Activated CD4-positive, alpha-beta T cell treated with anti-CD3 and anti-CD28 coated beads, Interleukin-2, amount 50 U/mL, for 1 hour (primary cell): Measurements from ENCODE around the gene ALX3.

ENCODE experiments used
- DNase-seq: peaks from one replicate; pipeline ENCODE4 v3.0.0-alpha.2; 2020

The ALX3 gene

GRCh38 chr1:110063781-110064180 lies 6.7 kb downstream of the ALX3 start:
- DNase-seq = no peak

DNA sequence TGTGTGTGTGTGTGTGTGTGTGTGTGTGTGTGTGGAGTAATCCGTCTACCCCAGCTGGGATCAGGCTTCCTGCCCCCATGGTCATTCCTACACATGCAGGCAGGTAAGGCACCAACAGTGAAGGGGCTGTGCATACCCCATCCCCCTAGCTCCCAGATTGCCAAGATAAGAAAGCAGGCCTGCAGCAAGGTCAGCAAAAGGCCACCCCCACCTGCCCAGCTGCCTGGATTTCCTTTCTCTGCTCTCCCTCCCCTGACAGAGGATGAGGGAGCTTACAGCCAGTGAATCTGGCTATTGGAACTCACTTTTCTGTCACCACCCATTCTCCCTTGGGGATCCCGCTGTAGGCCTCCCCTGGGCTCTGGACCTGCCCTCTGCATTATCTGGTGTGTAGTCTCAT lies 7.9 kb downstream of the ALX3 start:
- DNase-seq = no peak

GRCh38 chr1:110061341-110061740 lies 9.1 kb downstream of the ALX3 start:
- DNase-seq = no peak

DNA sequence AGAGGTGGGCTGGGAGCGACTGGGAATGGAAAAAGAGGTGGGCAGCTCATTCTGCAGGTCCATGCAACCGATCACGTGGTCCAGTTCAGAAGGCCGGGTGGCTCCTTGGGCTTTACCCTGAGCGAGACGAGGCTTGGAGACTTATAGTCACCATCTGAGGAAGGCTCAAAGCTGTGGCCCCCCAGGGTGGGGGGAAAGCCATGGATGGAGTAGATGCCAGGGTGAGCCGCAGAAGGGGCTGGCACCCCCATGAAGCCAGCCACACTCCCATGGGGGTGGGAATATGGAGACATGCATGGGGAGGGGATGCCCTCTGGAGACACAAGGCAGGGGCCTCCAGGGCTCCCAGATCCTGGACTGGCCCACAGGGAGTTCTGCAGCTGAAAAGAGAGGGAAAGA lies 9.8 kb downstream of the ALX3 start:
- no peak for DNase-seq

DNA sequence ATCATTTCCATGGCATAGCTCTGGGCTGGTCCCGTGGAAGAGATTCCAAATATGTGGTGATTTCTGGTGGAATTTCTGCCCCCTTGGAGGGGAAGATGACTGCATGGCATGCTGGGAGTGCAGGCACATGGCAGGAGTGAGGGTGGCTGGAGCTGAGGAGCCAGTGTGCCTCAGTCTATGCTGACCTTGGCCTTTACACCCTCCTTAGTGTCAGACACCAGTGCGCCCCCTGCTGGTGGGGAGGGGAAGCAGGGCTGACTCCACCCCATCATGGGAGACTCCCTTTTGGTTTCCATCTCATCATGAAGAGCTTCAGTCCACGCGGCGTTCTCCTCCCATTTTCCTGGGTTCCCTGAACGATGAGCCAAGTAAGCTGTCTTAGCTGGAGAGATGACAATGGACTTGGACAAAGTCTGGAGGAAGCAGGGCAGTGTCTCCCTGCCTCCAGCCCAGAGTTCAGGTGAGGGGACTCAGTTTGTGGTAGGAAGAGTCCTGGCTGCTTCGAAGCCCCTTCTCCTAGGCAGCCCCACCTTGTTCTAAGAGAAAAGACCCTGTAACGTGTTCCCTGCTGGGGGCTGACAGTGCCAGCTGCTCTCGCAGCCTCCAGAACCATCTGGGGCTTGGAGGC lies 10.3 kb downstream of the ALX3 start:
- peak; percentile 72 for DNase-seq

GRCh38 chr1:110059133-110059863 lies 11.2 kb downstream of the ALX3 start:
- DNase-seq = no peak

DNA sequence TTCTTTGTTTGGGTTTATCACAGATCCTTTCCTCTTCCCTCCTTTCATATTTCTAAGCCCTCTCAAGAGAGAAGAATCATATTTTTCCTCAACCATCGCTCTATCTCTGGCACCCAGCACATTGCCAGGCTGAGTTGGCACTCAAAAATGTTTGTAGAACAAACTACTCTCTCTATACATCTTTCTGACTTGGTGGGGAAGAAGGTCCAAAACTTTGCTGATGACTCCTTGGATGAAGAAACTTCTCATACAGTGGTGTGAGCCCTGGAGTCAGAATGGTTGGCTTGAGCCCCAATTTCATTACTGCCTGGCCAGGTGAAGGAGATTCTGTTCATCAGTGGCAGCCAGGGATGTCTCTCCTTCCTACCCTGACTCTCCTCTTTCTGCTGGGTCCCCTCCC lies 11.9 kb downstream of the ALX3 start:
- no peak for DNase-seq

- no peak for DNase-seq
Observed at GRCh38 chr1:110057963-110058518, 12.4 kb downstream of the ALX3 start.

- DNase-seq = no peak
Observed at GRCh38 chr1:110056776-110057175, 13.7 kb downstream of the ALX3 start.

- DNase-seq = no peak
Observed at GRCh38 chr1:110056285-110056683, 14.2 kb downstream of the ALX3 start.

DNA sequence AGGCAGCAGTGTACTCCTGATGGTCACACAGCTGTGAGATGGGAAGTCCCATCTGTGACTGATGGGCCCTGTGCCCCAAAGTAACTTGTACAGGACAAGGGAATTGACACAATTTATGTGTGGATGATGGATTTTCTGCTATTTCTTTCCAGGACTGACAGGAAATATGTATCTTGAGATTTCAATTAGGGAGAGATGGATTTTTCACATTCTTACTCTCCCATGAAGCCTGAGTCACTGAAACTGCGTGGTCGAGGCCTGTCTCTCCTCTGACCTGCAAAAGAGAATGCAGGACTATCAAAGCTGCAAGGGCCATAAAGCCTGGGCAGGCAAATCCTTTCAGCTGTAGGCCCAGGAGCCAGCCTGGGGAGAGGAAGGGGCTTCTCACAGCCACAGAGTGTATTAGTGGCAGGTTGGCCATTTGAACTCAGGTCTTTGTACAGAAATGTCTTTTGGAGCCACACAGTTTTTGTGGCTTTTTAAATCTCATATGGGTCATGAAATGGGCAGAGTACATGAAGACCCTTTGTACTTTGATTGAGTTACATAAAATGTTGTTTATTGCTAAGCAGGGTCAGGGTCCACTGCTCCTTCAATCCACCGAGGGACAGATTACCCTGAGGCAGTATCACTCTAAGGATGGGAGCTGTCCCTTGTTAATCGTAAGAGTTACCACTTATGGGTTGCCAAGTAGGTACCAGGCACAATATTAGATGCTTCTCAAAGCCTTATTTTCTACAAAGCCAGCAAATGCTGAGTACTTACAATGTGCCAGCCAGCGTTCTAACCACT lies 14.8 kb downstream of the ALX3 start:
- DNase-seq = no peak

- peak; percentile 70 for DNase-seq
Observed at GRCh38 chr1:110053552-110054428, 16.7 kb downstream of the ALX3 start.

DNA sequence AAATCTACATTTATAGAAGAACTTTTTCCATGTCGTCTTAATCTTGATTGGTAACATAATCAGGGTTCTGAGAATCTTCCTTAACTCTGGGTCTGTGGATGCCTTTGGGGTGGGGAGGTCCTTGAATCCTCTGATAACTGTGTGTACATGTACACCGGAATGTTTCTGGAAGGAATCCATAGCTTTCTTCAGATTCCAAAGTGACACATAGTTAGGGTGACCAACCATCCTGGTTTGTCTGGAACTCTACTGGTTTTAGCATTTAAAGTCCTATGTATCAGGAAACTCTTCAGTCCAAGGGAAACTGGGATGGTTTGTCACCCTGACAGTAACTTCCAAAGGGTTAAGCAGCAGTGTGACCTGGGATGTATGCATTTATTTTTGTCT lies 19.2 kb downstream of the ALX3 start:
- no peak for DNase-seq

- no peak for DNase-seq
Observed at GRCh38 chr1:110050602-110051261, 19.7 kb downstream of the ALX3 start.

GRCh38 chr1:110049801-110050601 lies 20.5 kb downstream of the ALX3 start:
- DNase-seq = no peak

DNA sequence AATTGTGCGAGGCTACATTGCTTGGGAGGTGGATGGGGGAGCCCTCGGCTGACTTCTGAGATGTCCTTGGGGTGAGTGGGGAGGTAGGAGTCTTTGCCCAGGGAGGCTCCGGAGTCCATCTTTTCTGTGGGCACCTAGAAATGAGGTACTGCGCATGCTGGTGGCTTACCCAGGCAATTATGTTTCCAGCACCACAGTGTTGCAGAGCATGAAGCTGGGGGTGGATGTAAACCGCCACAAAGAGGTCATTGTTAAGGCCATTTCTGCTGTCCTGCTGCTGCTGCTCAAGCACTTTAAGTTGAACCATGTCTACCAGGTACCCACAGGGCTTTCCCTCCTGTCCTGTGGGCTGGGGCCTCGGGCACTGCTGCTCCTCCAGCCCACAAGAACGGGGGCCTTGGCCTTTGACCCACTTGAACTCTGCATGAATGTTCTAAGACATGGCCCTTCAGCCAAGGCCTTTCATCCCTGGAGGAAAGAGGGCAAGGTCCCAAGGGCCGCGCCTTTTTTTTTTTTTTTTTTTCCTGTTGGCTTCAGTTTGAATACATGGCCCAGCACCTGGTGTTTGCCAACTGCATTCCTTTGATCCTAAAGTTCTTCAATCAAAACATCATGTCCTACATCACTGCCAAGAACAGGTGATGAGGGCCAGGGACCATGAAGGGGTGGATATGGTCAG lies 21.4 kb downstream of the ALX3 start:
- no peak for DNase-seq

GRCh38 chr1:110048240-110048639 lies 22.2 kb downstream of the ALX3 start:
- no peak for DNase-seq

DNA sequence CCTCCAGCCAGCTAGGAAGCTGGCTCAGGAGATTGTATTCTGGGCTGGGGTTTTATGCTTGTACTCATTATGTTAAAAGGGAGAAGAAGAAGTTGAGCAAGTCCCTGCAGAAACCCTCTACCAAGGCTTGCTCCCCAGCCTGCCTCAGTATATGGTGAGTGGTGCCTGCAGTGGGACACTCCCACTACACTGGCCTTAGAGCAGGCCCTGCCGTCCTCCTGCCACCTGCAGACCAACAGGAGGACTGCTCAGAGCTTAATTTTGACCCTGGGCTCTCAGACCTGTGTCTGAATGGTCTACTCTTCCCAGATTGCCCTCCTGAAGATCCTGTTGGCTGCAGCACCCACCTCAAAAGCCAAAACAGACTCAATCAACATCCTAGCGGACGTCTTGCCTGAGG lies 23.0 kb downstream of the ALX3 start:
- DNase-seq = no peak

DNA sequence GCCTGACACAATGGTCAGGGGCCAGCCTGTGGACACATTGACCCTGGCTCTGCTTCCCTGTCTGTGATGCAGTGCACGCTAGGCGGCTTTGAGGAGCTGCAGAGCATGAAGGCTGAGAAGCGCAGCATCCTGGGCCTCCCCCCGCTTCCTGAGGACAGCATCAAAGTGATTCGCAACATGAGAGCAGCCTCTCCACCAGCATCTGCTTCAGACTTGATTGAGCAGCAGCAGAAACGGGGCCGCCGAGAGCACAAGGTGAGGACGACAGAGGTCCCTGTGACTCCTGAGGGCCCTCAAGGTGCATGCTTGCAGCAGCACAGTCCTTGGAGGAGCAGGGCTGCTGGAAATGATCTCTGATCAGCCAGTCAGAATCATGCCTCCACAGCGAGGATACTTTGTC lies 27.5 kb downstream of the ALX3 start:
- no peak for DNase-seq

DNA sequence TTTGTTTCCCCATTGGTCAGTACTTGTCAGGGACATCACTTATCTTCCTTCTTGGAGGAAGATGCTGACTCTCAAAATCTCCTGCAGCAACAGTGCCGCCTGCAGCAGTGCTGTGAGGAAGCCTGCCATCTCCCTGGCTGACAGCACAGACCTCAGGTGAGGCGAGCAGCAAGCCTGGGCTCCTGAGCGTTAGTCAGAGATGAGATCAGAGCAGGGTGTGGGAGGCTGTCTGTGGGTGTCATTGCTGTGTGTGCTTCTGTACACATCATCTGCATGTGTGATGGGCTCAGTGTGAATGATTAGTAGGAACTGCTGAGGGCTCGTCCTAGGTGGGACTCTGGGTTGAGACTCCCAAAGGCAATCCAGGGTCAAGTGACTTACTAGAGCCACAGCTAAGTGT lies 29.9 kb downstream of the ALX3 start:
- DNase-seq = no peak

DNA sequence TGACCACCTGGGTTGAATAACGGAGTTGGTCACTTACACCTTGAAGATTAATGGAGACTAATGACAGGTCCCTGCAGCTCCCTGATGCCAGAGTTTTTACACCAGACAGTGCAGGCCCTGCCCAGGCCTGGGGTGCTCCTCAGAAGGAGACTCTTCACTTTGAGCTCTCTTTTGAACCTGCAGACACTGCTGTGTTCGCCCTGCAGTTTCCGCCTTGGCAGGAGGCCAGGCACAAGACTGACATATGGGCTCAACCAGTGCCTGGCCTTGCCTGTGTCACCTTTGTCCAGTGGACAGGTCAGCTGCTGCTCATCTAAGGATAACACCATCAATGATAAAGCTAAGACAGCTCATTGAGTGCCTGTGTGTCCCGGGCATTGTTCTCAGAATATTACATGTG lies 30.8 kb downstream of the ALX3 start:
- DNase-seq = no peak
